GM21360 (cell line): ENCODE measurements around the gene AKR1C3.
"Not testable (repeated sequence)": the region's sequence is repeated elsewhere in the genome, so short reads cannot be mapped to it uniquely, and the experiment has no call there.

Source experiments
- ATAC-seq: cut with Tn5 transposase; IDR thresholded peaks from one replicate; pipeline ENCODE4 v1.9.1; 2021; ENCODE audit warnings: mild to moderate bottlenecking, moderate library complexity; ENCODE audit not compliant: unreplicated experiment

The AKR1C3 gene

DNA sequence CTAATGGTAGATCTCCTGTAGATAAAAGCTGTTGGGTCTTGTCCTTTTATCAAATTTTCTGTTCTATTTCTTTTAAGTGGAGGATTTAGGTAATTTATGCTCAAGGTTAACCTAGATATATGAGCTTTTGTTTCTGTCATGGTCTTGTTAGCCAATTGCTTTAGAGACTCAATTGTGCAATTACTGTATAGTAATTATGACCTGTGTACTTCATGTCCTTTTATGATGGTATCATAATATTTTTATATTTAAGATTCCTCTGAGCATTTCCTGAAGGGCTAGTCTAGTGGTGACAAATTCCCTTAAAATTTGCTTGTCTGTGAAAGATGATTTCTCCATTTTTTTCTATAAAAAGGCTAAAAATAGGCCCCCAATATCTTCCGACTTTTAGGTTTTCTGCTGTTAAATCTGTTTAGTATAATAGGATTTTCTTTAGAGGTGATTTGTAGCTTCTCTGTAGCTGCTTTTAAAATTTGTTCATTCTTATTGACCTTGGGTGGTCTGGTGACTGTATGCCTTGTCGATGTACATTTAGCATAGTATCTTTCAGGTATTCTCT is 5.4 kb upstream of the AKR1C3 start:
- no peak for ATAC-seq

DNA sequence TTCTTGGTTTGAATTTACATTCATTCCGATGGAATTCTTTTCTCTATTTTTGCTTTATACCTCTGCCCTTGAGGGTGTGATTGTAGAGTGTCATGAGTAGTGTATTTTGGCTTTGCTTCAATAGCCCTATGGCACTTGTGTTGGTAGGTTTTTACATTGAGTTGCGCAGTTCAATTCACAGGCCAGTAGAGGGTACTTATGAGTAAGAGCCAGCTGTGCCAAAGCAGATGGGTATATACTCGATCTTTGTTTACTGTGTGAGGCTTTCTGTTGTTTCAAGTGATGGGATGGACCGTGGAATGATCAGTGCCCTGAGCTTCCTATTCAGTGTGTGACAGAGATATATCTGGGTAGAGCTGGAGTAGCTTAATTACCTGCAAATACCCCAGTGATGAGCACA is 4.3 kb upstream of the AKR1C3 start:
- no peak for ATAC-seq

DNA sequence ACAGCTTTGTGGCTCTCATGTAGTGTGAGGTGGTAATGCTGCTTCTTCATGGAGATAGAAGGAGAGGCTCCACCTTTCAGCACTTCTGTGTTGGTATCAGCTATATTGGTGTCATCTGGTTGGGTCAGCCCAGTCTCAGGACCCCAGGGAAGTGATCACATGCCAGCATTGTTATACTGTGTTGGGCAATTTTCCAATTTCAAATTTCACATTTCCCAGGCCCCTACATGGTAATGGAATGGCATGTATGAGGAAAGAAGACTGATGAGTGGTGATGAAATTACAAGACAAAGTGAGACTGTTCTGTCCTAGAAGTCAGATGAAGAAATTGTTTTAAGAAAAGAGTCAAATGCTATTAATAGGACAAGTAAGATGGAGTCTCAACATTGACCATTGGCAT is 3.7 kb upstream of the AKR1C3 start:
- no peak for ATAC-seq

DNA sequence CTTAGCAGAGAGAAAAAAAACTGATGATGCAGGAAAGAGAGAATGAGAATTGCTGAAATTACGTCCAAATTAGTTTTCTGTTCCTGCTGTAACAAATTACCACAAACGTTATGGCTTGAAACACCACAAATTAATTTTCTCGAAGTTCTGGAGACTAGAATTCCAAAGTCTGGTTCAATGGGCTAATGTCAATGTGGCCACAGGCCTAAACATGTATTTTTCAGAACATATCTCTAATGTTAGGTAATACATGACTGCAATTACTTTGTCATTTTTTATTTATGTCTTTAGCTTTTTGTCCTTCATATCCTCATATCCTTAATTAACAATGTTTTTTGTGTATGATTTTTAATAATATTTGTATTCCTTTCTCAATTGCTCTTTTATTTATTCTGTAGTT is 3.0 kb upstream of the AKR1C3 start:
- no peak for ATAC-seq

DNA sequence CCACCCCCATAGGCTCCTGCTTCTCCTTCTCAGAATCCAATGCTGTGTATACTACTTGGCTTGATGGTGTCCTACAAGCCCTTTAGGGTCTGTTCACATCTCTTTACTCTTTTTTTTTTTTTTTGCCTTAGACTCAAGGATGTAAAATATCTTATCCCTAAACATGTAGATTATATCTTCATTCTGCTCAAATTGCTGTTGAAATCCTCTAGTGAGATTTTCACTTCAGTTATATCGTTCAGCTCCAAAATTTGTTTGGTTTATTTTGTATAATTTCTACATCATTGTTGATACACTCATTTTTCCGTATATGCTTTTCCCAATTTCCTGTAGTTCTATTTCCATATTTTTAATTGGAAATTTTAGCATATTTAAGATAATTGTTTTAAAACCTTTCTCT is 1.8 kb upstream of the AKR1C3 start:
- ATAC-seq: no peak

DNA sequence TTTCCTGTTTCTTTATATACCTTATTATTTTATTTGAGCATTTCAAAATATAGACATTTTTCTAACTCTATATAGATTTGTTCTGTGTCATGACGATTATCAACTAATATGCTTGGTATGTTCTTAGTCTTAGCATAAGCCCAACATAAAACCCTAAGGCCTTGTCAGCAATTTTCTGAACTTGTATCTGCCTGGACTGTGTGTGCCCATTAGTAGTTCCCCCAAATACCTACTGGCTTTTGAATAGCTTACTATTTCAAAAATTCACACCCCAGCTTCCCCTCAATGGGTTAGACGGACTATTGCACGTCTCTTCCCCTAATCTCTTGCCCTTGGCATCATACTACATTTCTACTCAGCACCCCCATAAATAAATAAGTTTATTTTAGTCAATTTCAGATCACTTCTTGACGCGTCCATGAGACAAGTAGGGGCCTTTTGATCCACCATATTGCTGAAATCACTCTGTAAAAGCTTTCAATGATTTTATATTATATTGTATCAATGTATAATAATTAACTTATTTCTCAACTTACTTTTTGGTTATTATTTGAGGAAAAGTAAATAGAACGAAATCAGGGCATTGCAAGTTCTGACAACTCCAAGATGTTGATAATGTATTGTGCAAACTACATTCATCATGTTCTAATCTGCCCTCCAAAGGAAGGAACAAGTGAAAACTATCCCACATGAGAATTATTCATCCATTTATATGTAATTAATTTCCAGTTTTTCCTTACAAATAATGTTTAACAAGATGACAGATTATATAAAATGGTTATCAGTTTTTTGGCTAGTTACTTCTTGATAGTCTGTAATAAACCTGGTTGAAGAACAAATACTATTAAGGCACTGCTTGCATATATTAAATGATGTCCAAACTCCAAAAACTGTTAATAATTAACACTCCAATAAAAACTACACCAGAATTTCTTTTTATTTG is 1.1 kb upstream of the AKR1C3 start:
- no peak for ATAC-seq

DNA sequence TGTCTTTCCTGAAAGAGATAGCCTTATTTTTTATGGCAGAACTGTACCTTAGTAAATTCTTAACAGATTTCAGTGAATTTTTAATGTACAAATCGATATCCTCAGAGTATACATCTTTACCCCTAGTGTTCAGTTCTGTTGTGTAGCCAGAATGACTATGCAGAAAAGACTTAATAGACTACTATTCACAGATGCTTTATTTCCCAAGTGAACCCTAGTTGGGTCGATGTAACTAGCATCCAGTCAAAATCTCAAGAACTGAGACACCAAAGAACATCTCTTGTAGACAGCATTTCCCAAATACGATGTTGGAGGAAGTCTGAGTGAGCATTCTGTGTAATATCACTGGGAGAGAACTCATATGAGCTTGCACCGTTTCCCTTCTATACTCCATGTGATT is 1.5 kb downstream of the AKR1C3 start:
- no peak for ATAC-seq

DNA sequence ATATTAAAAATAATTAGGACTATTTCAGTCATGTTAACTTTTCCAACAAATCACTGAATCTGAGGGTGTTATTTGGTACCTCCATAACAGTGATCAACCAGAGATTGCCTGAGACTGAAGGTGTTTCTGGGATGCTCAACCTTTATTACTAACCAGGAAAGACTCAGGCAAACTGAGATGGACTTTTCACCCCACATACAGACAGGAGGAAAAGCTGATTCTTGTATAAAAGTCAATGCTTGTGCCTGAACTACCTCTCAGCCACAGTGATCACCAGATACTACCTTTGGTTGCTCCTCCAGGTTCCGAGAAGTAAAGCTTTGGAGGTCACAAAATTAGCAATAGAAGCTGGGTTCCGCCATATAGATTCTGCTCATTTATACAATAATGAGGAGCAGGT is 1.9 kb downstream of the AKR1C3 start:
- no peak for ATAC-seq

DNA sequence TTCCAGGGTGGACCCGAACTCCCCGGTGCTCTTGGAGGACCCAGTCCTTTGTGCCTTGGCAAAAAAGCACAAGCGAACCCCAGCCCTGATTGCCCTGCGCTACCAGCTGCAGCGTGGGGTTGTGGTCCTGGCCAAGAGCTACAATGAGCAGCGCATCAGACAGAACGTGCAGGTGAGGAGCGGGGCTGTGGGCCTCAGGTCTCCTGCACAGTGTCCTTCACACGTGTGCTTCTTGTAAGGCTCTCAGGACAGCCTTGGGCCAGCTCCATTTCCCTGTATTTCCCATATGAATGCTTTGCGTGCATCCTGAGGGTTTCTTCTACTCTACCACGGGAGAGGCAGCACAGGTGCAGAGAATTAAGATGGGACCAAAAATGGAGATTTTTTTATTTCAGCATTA is 8.3 kb downstream of the AKR1C3 start:
- not testable (repeated sequence) for ATAC-seq

DNA sequence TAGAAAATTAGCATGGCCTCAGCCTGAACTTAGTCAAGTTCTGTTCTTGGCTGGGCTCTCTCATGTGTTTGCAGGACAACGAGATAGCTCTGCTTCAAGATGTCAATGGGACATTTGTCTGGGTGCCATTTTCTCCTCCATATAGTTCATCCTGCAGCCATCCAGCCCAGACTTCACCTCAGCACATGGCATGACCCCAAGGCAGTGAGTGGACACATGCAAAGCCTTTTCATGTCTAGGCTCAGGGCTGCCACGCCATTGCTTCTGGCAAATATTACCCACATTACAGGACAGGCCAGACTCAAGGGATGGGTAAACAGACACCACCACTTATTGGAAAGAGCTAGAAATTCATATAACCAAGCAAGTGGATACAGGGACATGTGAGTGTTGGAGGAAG is 9.3 kb downstream of the AKR1C3 start:
- no peak for ATAC-seq

DNA sequence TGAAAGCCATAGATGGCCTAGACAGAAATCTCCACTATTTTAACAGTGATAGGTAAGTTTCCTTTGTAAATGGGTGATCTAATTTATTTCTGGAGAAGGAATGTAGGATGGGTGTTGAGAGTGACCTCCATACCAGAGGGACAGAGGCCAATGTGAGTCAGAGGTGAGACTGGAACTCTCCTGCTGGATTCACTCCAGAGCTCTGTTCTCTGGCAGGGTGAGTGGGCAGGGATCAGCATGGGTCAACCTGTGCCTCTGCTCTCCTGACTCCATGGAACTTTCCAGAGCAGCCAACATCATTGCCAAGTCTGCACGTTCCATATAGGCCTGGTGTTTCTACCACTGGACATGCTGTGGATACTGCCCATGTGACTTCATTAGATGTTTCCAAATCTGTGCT is 11.4 kb downstream of the AKR1C3 start:
- ATAC-seq: no peak

DNA sequence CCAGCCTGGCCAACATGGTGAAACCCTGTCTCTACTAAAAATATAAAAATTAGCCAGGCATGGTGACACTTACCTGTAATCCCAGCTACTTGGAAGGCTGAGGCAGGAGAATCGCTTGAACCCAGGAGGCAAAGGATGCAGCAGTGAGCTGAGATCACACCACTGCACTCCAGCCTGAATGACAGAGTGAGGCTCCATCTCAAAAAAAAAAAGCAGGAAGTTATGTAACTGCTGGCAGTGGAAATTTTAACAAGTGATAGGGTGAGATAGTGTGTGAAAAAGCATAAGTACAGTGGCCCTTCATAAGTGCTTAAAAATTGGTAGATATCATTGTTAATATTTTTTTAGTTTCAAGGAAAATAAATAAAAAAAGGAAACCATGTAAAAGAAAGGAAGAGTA is 12.3 kb downstream of the AKR1C3 start:
- no peak for ATAC-seq

DNA sequence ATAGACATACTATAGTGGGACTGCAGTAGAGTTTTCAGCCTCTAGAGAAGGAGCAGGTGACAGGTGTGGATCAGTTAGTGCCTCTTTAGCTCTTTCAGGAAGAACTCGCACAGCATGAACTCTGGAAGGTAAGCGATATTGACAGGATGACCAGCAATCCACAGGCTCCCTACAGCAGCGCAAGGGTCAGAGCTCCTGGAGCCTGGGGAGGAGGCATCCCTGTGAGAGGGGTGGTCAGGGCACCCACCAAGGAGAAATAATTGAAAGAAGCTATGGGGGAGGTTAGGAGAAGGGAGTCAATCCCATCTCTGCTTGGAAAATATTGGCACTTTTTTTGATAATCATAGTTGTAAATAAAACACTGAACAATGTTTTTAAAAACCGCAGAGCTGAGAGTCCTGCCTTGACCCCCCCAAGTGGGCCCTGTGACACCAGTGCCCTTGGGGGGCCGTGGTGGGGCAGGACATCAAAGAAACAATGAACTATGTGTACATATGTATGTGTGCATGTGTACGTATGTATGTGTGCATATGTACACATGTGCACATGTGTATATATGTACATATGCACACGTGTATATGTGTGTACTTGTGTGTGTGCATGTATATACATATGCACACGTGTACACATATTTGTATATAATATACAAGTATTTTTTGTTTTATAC is 13.8 kb downstream of the AKR1C3 start:
- no peak for ATAC-seq

DNA sequence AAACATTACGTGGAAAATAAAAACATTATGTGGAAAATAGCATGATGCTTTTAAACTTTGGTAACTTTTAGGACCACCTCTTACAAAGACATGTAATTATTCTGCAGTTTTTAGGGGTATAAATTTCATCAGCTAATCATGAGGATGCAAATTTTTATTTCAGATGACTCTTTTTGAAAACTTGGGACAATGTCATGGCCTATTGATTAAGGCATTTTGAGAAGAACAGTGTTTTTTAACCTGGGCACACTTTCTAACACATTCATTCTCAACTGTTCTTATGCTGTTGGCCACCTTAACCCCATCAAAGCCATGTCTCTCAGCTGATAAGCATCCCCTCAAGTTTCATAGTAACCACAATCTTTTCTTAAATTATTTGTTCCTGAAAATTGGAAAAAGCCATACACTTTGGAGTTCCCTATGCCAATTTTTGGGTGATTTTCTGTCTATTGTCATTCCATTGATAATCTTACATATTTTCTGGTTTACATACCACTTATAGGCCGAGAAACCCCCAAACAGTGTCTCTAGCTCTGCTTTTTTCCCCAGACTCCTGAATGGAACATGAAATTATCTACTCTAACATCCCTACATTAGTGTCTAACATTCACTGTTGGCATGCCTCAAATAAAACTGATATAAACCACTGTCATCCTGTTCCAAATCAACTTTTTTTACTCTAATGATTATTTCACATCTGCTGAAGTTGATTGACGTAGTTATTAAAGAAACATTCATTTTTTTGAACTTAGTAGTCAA is 14.6 kb downstream of the AKR1C3 start:
- no peak for ATAC-seq

DNA sequence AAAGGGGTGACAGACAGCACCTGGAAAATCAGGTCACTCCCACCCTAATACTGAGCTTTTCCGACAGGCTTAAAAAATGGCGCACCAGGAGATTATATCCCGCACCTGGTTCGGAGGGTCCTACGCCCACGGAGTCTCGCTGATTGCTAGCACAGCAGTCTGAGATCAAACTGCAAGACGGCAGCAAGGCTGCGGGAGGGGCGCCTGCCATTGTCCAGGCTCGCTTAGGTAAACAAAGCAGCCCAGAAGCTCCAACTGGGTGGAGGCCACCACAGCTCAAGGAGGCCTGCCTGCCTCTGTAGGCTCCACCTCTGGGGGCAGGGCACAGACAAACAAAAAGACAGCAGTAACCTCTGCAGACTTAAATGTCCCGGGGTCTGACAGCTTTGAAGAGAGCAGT is 15.6 kb downstream of the AKR1C3 start:
- not testable (repeated sequence) for ATAC-seq

DNA sequence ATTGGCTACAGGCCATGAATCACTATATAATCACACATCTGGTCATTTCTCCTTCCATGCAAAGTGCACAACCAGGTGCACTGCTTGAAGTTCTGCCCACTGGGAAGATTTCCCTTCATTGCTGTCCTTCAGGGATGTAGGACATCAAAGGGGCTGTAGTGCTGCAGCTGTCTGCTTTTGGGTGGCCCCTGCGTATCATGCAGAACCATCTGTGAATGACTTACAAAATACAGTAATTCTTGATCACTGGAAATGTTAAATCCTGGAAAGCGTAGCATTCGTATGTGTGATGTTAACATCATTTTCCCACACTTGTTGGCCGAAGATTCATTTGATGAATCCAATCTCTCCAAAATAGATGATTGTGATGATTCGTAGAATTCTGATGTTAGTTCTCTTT is 22.4 kb downstream of the AKR1C3 start:
- no peak for ATAC-seq

DNA sequence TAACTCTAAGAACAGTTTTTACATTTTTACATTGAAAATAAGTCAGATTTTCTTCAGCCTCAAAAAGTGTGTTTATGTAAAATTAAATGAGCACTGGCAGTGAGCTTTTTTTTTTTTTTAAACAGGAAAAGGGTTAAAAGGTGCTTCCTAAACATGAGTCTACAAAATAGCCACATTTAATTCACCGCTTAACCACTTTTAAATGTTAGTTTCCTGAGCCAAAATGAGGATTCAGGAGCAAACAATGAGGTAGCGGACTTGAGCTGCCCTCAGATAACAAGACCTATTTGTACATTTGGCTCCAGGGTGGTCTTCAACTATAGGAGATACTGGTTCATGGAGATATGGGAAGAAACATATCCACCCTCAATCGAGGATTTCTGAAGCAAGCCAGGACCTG is 22.8 kb downstream of the AKR1C3 start:
- ATAC-seq: no peak

DNA sequence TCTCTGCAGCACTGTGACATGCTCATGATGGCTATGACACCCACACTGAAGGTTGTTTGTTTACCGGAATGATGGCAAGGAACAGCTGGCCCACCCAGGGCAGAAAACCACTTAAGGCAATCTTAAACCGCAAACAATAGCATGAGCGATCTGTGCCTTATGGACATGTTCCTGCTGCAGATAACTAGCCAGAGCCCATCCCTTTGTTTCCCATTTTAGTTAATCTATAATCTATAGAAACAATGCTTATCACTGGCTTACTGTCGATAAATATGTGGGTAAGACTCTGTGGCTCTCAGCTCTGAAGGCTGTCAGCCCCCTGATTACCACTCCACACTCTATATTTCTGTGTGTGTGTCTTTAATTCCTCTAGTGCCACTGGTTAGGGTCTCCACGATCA is 25.8 kb downstream of the AKR1C3 start:
- not testable (repeated sequence) for ATAC-seq

DNA sequence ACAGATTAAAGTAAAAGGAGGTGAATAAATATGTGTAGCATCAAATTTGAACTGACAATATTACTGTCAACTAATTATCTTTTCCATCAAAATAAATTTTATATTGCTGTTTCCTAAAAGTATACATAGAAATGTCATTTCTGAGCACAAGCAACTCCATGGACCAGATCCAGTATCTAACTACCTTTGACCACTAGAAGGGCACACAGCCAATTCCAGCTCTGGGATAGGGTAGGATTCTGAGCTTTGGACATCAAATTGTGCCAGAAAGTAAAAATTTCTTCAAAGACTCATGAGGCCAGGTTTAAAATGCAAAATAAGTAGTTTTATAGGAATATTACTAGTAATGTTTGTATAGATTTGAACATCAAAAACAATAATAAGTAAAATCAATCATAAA is 29.7 kb downstream of the AKR1C3 start:
- ATAC-seq: no peak

DNA sequence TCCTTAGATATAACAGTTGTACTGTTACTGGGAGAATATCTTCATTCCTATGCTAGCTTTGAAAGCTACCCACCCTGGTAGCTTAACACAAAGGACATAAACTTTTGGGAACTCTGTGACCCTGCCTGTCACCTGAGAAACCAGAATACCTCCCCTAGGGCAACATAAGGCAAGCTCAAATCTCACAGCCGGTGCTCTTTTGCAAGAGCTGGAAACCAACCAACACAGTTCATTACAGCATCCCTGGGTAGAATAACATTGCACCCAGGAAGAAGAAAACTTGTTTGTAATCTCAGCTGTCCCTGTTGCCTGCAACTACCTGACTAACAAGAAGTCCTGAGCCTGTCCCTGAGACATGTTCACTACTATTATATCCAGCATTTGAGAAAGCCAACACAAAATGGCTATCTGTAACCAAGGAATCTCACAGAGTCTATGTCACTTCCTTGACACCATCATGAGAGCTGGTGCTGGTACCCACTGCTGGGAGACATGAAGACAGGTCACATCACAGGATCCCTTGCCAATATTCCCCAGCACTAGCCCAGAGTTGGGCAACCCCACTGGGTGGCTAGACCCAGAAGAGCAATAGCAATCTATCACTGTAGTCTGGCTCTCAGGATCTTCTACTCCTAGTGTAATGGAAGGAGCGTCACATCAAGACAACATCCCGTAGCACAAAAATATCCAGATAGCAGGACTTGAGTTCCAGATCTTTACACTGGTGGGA is 31.3 kb downstream of the AKR1C3 start:
- ATAC-seq: no peak

DNA sequence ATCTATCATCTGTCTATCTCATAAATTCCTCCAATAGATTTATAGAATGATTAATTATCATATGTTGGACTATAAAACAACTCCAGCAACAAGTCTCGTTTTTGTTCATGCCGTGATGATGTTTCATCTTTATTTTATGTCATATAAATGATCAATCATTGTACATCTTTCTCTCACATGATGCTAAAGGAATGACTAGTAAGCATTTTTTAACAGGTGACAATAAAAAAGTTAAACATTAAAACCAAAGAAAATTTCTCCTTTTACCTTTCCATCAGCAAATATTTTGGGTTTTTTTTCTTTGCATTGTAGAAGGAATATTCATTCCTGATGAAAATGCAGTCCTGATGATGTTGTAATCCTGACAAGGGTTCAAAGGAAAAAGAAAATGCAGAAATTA is 41.4 kb downstream of the AKR1C3 start:
- ATAC-seq: no peak
